Tibial nerve (tissue), 3 donors: Measurements from ENCODE around the gene ARHGAP15.

Experiments
- CTCF ChIP-seq, 5 experiments: fragments of 200-600 bp in 3 of 5; fragments of 450-650 bp in 2 of 5; sonication (generic) in 3 of 5; IDR thresholded peaks; one replicate each; pipeline ENCODE4 v1.5.1; 2016 to 2019; ENCODE audit warnings: antibody characterized with exemption in 5 of 5, mild to moderate bottlenecking in 3 of 5, moderate library complexity in 2 of 5
- POLR2A ChIP-seq, 2 donors: fragments of 450-650 bp; IDR thresholded peaks; one replicate each; pipeline ENCODE4 v1.6.1; 2017; ENCODE audit warnings: antibody characterized with exemption in 2 of 2, mild to moderate bottlenecking in 2 of 2, moderate library complexity in 2 of 2

DNA sequence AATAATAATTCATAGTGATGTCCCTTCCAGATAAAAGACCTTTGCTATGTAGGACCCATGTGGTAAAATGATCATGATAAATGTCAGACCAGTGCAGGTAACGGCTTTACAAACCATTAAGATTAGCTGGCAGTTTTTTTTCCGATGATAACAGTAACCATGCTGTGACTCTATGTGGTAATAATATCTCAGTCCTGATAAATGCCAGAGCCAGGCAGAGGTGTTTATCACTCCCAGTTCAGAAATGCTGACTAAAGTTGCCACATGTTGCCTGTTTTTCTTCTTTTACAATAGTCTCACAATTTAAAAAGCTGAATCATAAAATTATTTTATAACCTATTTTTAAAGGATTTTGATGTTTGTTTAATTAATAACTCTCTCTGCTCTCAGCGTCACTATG is 565.1 kb downstream of the ARHGAP15 start:
- TF ChIP-seq POLR2A (IDR thresholded peaks at IDR 0.05), result no peak
- TF ChIP-seq CTCF (IDR thresholded peaks at IDR 0.05), result no peak
